Liver (tissue), 9 donors: ENCODE results near the gene PTPRH. TPM values are rescaled to one million over a fixed set of nuclear protein-coding genes. Genes with fewer than 3 reads are reported as not detected.

Source experiments
- DNase-seq: peaks from one replicate; pipeline ENCODE4 v3.0.0-alpha.2; 2017; ENCODE audit warnings: low spot score
- H3K27ac ChIP-seq, 2 donors: one replicate each; pipeline ENCODE4 v1.7.0; 2013; ENCODE audit warnings: inconsistent platforms in 2 of 2, low read length in 2 of 2, control low read depth in 1 of 2, low read depth in 1 of 2, mild to moderate bottlenecking in 1 of 2
- H3K27me3 ChIP-seq, 4 donors: one replicate each; pipeline versions ENCODE4 v1.6.1 to v1.7.0; 2013; ENCODE audit warnings: low read length in 3 of 4, inconsistent platforms in 1 of 4, mild to moderate bottlenecking in 1 of 4, moderate library complexity in 1 of 4; ENCODE audit not compliant: control insufficient read depth in 4 of 4, insufficient read depth in 4 of 4
- H3K36me3 ChIP-seq, 4 donors: one replicate each; pipeline versions ENCODE4 v1.6.1 to v1.7.0; 2013; ENCODE audit warnings: low read length in 3 of 4, mild to moderate bottlenecking in 3 of 4, low read depth in 1 of 4, moderate library complexity in 1 of 4; ENCODE audit not compliant: control insufficient read depth in 4 of 4, insufficient read depth in 3 of 4
- H3K4me1 ChIP-seq, 4 donors: one replicate each; pipeline versions ENCODE4 v1.6.1 to v1.7.0; 2013; ENCODE audit warnings: low read length in 3 of 4, mild to moderate bottlenecking in 3 of 4, moderate library complexity in 1 of 4; ENCODE audit not compliant: control insufficient read depth in 4 of 4, insufficient read depth in 4 of 4
- H3K4me3 ChIP-seq, 3 donors: one replicate each; pipeline versions ENCODE4 v1.6.1 to v1.7.0; 2013; ENCODE audit warnings: low read length in 3 of 3, control low read depth in 1 of 3, low read depth in 1 of 3, mild to moderate bottlenecking in 1 of 3
- H3K9ac ChIP-seq, 2 donors: one replicate each; pipeline ENCODE4 v1.7.0; 2013; ENCODE audit warnings: low read length in 2 of 2, mild to moderate bottlenecking in 2 of 2, moderate library complexity in 2 of 2, control low read depth in 1 of 2, low read depth in 1 of 2
- H3K9me3 ChIP-seq, 4 donors: one replicate each; pipeline versions ENCODE4 v1.6.1 to v1.7.0; 2013; ENCODE audit warnings: low read length in 3 of 4; ENCODE audit not compliant: control insufficient read depth in 4 of 4
- CTCF ChIP-seq: fragments of 150-350 bp; IDR thresholded peaks from 2 replicates; pipeline ENCODE4 v1.5.1; 2017; ENCODE audit warnings: improper control_type of control experiment, low read depth, low read length; ENCODE audit not compliant: missing input control
- FOXA2 ChIP-seq: IDR thresholded peaks from 2 replicates; pipeline ENCODE4 v1.6.1; 2016; ENCODE audit warnings: antibody characterized with exemption
- JUND ChIP-seq, 2 donors: IDR thresholded peaks; 2 replicates each; pipeline ENCODE4 v1.6.1; 2016; ENCODE audit warnings: antibody characterized with exemption in 2 of 2
- RXRA ChIP-seq, 2 donors: IDR thresholded peaks; 2 replicates each; pipeline ENCODE4 v1.6.1; 2017 to 2018; ENCODE audit warnings: antibody characterized with exemption in 2 of 2, mild to moderate bottlenecking in 1 of 2
- SP1 ChIP-seq: IDR thresholded peaks from 2 replicates; pipeline ENCODE4 v1.6.1; 2018; ENCODE audit warnings: antibody characterized with exemption, mild to moderate bottlenecking
- ZBTB33 ChIP-seq: IDR thresholded peaks from 2 replicates; pipeline ENCODE4 v1.6.1; 2016; ENCODE audit warnings: antibody characterized with exemption
- WGBS: extraction: QIAGEN DNeasy Blood & Tissue Kit; methylation state at CpG from one replicate; pipeline ENCODE4 v1.1.7; 2013; 5-methylcytosine and 5-hydroxymethylcytosine counted together
- polyA plus RNA-seq, 2 donors: library from polyadenylated mRNA; stranded (reverse) in 1 of 2; unstranded in 1 of 2; fragments of 200-250 nt in 1 of 2; fragments of >200 nt in 1 of 2; fragmentation: Nextera tagmentation in 1 of 2; extraction: Ambion mirVana in 1 of 2; gene quantifications; one replicate each; pipeline versions ENCODE4 v1.2.1 to v1.2.3, GENCODE V29; 2013 to 2015
- total RNA-seq, 2 donors: library from RNA; depleted of rRNA; stranded (reverse); fragments of >200 nt; gene quantifications; one replicate each; pipeline ENCODE4 v1.2.3, GENCODE V29; 2014
- TF ChIP-seq, protein P1 (sequence below): IDR thresholded peaks from 2 replicates; pipeline ENCODE4 v1.6.1; 2016; ENCODE audit warnings: antibody characterized with exemption, mild to moderate bottlenecking
- TF ChIP-seq, protein P2 (sequence below): IDR thresholded peaks from 2 replicates; pipeline ENCODE4 v1.6.1; 2016; ENCODE audit warnings: antibody characterized with exemption
- donor health status: healthy.
- donor health status: healthy.
- donor health status: healthy.
- donor health status: healthy.
- donor health status: healthy.

The PTPRH gene
- total and polyA plus RNA-seq, 4 donors, result 3.1 to 20.4 (median 11.4) TPM

GRCh38 chr19:55244004-55244680, 34.8 kb upstream of the PTPRH start (continued):
- TF ChIP-seq ZBTB33, result no peak
- TF ChIP-seq JUND (IDR thresholded peaks at IDR 0.05), result no peak

DNA sequence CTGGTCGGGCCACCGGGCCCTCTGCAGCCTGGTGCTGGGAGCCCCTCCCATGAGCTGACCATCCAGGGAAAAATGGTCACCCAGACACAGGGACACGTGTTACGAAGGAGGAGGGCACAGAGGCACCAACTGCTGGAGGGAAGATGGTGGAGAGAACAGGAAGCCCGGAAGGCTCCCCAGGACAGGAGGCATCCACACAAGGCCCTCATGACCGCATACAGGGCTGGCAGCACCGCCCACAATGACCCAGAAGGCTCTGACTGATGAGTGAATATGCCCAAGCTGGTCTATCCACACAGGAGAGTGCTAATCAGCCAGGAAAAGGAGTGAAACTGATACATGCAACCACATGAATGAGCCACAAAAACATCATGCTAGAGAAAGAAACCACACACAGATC, 33.2 kb upstream of the PTPRH start:
- Histone ChIP-seq H3K4me3 (no peak overlapping the region), H3K4me1 (no peaks in the 10 kb centered on the region), H3K27me3 (no peaks in the 10 kb centered on the region), H3K36me3 (peaks cover 41 to 87% (median 48%) of the 10 kb centered on the region in 4 donors), H3K9ac (no peak overlapping the region), H3K27ac (no peak overlapping the region), H3K9me3 (no peaks in the 10 kb centered on the region)
- 91% methylated on average over 7 of the region's 7 CpGs for WGBS
- no peak for DNase-seq
- TF ChIP-seq, protein P1, sequence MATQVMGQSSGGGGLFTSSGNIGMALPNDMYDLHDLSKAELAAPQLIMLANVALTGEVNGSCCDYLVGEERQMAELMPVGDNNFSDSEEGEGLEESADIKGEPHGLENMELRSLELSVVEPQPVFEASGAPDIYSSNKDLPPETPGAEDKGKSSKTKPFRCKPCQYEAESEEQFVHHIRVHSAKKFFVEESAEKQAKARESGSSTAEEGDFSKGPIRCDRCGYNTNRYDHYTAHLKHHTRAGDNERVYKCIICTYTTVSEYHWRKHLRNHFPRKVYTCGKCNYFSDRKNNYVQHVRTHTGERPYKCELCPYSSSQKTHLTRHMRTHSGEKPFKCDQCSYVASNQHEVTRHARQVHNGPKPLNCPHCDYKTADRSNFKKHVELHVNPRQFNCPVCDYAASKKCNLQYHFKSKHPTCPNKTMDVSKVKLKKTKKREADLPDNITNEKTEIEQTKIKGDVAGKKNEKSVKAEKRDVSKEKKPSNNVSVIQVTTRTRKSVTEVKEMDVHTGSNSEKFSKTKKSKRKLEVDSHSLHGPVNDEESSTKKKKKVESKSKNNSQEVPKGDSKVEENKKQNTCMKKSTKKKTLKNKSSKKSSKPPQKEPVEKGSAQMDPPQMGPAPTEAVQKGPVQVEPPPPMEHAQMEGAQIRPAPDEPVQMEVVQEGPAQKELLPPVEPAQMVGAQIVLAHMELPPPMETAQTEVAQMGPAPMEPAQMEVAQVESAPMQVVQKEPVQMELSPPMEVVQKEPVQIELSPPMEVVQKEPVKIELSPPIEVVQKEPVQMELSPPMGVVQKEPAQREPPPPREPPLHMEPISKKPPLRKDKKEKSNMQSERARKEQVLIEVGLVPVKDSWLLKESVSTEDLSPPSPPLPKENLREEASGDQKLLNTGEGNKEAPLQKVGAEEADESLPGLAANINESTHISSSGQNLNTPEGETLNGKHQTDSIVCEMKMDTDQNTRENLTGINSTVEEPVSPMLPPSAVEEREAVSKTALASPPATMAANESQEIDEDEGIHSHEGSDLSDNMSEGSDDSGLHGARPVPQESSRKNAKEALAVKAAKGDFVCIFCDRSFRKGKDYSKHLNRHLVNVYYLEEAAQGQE, result no peak
- TF ChIP-seq CTCF (no peak), RXRA (IDR thresholded peaks at IDR 0.05) (no peak)
- TF ChIP-seq, protein P2, sequence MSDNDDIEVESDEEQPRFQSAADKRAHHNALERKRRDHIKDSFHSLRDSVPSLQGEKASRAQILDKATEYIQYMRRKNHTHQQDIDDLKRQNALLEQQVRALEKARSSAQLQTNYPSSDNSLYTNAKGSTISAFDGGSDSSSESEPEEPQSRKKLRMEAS, result no peak

DNA sequence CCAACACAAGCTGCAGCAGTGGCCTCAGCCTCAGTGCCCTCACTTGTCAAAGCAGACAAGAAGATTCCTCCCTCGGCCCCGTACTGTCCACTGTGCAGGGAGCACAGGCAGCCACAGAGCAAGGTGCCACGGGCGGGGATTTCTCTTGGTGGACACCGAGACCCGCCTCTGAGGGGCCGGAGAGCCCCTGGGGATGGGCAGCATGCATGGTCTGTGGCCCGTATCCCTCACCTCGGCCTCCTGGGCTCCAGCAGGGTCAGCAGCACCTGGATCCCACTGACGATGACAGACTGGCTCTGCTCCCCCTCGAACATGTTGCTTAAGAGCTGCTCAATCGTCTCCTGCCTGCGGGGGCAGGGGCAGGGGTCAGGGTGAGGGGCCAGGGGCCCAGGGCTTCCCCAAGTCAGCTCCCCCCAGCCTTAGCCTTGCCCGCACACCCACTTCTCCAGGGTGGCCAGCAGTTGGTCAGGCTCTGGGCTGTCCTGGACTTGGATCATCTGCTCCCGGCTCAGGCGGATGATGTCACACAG, 32.7 kb upstream of the PTPRH start:
- 94% methylated on average over 16 of the region's 16 CpGs for WGBS
- peaks cover 44 to 92% (median 51%) of the 10 kb centered on the region in 4 donors for H3K36me3 ChIP-seq
- no peak overlapping the region for H3K9ac ChIP-seq
- no peak for TF ChIP-seq ZBTB33
- TF ChIP-seq SP1, result no peak
- TF ChIP-seq FOXA2, result no peak
- no peaks in the 10 kb centered on the region for H3K27me3 ChIP-seq
- H3K4me3 ChIP-seq, result no peak overlapping the region
- H3K27ac ChIP-seq, result no peak overlapping the region
- H3K4me1 ChIP-seq, result no peaks in the 10 kb centered on the region
- H3K9me3 ChIP-seq, result no peaks in the 10 kb centered on the region
- DNase-seq, result no peak
